ENCODE results near the gene ROBO3. TPM values are rescaled to one million over a fixed set of nuclear protein-coding genes. Genes with fewer than 3 reads are reported as not detected.

The ROBO3 gene
- total RNA-seq, 1 experiment from 2014 or later = 26.1 TPM

DNA sequence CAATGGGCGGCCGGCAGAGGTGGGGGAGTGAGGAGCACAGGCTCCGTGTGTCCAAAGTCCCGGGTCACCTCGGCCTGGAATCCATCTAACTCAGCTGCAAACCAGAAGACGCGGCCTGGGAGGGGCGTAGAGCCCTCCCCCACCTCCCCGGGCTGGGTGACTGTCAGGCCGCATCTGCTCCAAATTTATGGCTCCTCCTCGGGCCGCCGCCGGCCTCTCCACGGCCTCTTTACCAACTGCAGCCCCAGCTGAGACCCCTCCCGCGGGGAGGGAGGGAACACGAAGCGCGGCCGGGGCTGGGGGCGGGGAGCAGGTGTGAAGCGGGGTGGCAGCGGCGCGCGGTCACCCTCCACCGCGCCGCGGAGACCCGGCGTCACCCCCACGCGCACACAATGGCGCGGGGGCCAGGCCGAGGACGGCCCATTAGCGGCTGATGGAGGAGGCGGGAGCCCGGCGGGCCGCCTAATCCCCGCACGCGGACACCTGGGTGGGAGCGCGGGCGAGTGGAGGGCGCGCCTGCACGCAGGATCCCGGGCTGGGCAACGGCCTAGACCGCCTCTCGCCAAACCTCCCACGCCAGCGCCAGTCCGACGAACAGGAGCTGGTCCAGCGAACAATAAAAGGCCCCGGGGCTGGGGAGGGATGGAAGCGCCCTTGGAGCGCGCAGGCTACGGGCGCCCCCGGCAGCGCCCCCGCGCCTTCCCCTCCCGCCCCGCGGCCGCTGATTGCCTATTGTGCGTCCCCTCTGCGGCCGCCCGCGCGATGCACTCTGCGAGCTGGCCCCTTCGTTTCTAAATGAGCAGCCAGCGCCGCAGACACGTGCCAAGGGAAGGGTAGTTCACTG lies 25.9 kb upstream of the ROBO3 start:
- Histone ChIP-seq H3K4me3 (ENCODE audit: insufficient read depth, low read depth, low read length) (peak overlapping the region; percentile 31), H3K27me3 (ENCODE audit: control insufficient read depth, insufficient read depth, low read length) (peaks cover 78% of the 10 kb centered on the region), H3K36me3 (replicated peaks; ENCODE audit: control insufficient read depth, insufficient read depth, low read length) (no peaks in the 10 kb centered on the region)
- DNase-seq = peak; percentile 84

DNA sequence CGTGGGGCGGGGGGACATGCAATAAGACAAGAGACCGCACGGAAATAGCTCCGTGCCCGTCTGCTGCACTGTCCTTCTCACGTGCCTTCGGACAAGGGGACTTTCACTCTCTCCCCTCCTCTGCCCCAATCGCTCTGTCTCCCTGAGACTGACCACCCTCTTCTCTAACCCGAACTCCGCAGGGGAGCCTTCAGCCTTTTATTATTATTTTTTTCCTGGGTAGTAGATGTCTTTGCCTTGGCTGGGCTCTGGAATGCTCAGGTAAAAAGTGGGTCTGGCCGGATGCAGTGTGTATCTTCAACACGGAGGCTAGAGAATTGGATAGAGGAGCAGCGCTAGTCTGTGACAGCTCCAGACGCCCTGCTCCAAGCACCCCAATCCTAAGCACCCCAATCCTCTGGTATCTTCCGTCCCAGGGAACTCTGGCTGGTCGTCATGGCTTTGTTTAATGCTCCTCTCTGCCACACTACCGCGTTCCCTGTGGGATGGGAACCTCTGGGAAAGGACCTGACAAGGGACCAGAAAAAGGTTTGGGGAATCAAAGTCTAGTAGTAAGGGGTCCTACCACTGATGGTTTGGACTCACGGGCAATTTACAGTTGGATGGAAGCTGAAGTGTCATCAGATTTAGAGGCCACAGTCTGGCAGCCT lies 25.1 kb upstream of the ROBO3 start:
- no peak for DNase-seq
- H3K4me3 ChIP-seq (ENCODE audit: insufficient read depth, low read depth, low read length) = peak overlapping the region; percentile 31
- peaks cover 85% of the 10 kb centered on the region for H3K27me3 ChIP-seq (ENCODE audit: control insufficient read depth, insufficient read depth, low read length)
- H3K36me3 ChIP-seq (replicated peaks; ENCODE audit: control insufficient read depth, insufficient read depth, low read length) = no peaks in the 10 kb centered on the region

DNA sequence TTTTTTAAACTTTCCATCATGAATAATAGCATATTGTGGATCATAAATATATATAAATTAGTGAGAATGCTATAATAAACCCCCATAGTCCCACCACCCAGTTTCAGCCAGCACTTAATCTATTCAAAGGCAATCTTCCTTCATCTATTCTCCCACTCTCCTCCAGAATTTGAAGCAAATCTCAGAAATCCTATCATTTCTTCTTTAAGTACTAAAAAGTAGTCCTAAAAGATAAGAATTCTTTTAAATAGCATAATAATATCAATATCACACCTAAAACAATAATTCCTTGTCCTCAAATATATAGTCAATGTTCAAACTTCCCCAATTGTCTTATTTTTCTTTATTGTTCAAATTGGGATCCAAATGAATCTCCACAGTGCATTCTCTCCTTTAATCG lies 24.6 kb upstream of the ROBO3 start:
- DNase-seq = no peak
- Histone ChIP-seq H3K27me3 (ENCODE audit: control insufficient read depth, insufficient read depth, low read length) (peaks cover 88% of the 10 kb centered on the region), H3K36me3 (replicated peaks; ENCODE audit: control insufficient read depth, insufficient read depth, low read length) (no peaks in the 10 kb centered on the region), H3K4me3 (ENCODE audit: insufficient read depth, low read depth, low read length) (no peak overlapping the region)

DNA sequence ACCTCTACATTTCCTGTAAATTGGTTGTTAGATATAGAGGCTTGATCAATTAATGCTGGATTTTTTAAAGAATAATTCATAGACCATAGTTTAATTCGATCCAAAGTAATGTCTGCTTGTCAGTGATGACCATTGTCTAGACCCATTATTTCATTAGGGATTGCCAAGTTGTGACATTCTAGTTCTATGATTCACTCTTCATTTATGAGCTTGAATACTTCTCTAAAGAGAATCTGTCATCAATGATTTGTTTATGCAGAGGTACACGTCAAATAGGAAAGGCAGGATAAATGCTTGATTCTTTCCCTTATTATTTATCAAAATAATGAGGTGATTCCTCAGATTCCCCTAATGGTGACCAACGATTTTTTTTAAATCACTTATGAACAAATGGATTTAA lies 24.0 kb upstream of the ROBO3 start:
- no peaks in the 10 kb centered on the region for H3K36me3 ChIP-seq (replicated peaks; ENCODE audit: control insufficient read depth, insufficient read depth, low read length)
- no peak for DNase-seq
- peaks cover 89% of the 10 kb centered on the region for H3K27me3 ChIP-seq (ENCODE audit: control insufficient read depth, insufficient read depth, low read length)
- H3K4me3 ChIP-seq (ENCODE audit: insufficient read depth, low read depth, low read length) = no peak overlapping the region

DNA sequence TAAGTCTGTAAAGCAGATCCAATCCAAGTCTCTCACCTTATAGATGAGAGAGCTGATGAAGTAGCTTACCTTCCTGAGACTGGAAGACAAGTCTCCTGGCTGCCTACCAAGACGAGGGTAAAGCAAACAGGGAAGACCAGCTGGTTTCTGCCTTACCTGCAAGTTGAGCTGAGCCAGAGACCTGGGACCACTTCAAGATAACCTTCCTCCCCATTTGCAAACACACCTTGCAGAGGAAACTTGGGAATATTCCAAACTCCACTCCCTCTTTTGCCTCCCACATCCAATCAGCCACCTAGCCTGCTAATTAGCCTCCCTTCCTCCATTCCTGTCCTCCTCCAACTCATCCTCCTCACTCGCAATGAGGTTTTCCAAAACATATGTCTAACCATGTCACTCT lies 23.4 kb upstream of the ROBO3 start:
- Histone ChIP-seq H3K27me3 (ENCODE audit: control insufficient read depth, insufficient read depth, low read length) (peaks cover 93% of the 10 kb centered on the region), H3K36me3 (replicated peaks; ENCODE audit: control insufficient read depth, insufficient read depth, low read length) (no peaks in the 10 kb centered on the region), H3K4me3 (ENCODE audit: insufficient read depth, low read depth, low read length) (no peak overlapping the region)
- DNase-seq = peak; percentile 26

DNA sequence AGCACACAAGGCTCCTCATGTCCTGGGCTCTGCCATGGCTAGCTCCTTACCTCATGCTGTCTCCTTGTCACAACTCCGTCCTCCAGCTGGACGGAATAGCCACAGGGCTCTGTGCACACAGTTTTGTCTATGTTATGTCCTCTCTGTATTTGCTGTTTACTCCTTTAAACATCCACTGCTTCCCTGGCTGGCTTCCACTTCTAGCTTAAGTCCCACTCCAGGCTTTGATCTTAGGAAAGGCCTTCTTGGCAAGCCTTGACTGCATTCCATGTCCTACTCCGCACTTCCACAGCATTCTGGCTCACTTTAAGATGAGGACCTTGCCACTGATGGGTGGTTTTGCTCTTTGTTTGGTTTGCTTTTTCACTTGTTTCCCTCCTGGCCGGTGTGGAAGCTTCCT lies 22.9 kb upstream of the ROBO3 start:
- peaks cover 98% of the 10 kb centered on the region for H3K27me3 ChIP-seq (ENCODE audit: control insufficient read depth, insufficient read depth, low read length)
- DNase-seq = no peak
- H3K36me3 ChIP-seq (replicated peaks; ENCODE audit: control insufficient read depth, insufficient read depth, low read length) = no peaks in the 10 kb centered on the region
- no peak overlapping the region for H3K4me3 ChIP-seq (ENCODE audit: insufficient read depth, low read depth, low read length)

DNA sequence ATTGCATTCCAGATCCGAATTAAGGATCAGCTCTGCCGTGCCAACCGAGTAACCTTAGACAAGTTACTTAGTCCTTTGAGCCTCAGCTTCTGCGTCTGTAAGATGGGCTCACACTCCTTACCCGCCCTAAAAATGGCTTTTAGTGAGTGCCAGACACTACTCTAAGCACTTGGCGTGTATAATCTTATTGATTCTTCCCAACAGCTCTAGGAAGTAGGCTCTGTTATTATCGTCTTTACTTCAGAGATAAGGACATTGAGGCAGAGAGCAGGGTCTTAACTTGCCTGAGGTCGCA lies 21.7 kb upstream of the ROBO3 start:
- Histone ChIP-seq H3K4me3 (ENCODE audit: insufficient read depth, low read depth, low read length) (no peak overlapping the region; the same call in 1 of the 2 replicates), H3K27me3 (ENCODE audit: control insufficient read depth, insufficient read depth, low read length) (peaks cover 100% of the 10 kb centered on the region)
- no peak for DNase-seq

DNA sequence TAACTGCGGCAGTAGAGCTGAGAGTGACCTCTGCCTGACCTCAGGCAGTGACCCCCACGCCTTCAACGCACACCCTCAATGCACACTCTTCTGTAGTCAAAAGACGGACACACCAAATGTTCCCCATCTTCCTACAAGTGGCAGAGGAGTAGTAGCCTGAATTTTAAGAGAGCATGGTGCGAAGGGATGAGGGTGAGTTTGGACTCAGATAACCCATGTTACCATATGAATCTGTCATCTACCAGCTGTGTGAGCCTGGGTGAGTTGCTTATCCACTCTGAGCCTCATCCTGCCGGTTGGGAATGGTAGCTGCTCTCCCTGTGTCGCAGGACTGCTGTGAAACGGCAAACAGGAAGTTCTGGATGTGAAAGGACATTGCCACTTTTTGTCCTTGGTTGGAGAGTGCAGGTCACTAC lies 20.6 kb upstream of the ROBO3 start:
- Histone ChIP-seq H3K4me3 (ENCODE audit: insufficient read depth, low read depth, low read length) (no peak overlapping the region), H3K36me3 (replicated peaks; ENCODE audit: control insufficient read depth, insufficient read depth, low read length) (no peaks in the 10 kb centered on the region), H3K27me3 (ENCODE audit: control insufficient read depth, insufficient read depth, low read length) (peaks cover 100% of the 10 kb centered on the region)
- peak; percentile 34 for DNase-seq

More for the DNA sequence above, 21.7 kb upstream of the ROBO3 start:
- H3K36me3 ChIP-seq (replicated peaks; ENCODE audit: control insufficient read depth, insufficient read depth, low read length) = no peaks in the 10 kb centered on the region

DNA sequence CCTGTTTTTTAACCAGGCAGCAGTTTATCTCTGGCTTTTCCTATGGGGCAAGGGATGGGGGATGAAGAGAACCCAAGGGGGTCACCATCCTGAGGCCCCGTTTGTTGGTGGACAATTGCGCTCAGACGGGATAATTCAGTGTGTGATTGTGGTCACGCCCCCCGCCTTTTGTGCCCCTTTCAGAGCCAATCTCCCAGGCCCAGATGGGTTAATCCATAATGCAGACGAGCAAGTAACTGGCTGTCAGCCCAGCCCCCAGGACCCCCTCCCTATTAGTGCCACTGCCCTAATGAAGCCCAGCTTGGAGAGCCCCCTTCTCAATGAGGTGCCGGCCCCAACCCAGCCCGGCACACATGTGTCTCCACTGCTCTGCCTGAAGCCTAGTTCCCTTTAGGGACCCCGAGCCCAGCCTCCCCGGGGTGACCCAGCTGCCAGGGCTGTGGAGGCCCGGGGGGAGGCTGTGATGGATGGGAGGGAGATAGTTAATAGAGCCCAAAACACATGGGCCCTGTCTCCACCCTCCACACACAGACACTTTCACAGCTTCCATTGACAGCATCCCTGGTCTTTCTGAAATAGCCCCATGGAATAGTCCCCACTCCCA lies 19.1 kb upstream of the ROBO3 start:
- H3K36me3 ChIP-seq (replicated peaks; ENCODE audit: control insufficient read depth, insufficient read depth, low read length) = no peaks in the 10 kb centered on the region
- peaks cover 99% of the 10 kb centered on the region for H3K27me3 ChIP-seq (ENCODE audit: control insufficient read depth, insufficient read depth, low read length)
- no peak for DNase-seq
- H3K4me3 ChIP-seq (ENCODE audit: insufficient read depth, low read depth, low read length) = no peak overlapping the region

DNA sequence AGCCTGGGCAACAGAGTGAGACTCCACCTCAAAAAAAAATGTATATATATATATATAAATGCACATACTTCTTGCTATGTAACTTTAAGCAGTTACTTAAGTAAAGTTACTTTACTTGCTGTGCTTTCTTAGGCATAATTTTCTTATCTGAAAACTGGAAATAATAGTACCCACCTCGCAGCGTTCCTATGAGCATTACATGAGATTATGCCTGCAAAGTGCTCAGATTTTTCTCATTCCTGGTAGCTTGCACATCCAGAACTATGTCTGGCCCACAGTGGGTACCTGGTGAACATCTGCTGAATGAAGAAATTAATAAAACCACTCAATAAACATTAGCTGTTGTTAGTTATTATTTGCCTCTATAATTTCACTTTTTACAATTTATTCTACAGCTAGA lies 6.1 kb upstream of the ROBO3 start:
- peaks cover 69% of the 10 kb centered on the region for H3K27me3 ChIP-seq (ENCODE audit: control insufficient read depth, insufficient read depth, low read length)
- no peak overlapping the region for H3K4me3 ChIP-seq (ENCODE audit: insufficient read depth, low read depth, low read length)
- no peak for DNase-seq
- H3K36me3 ChIP-seq (replicated peaks; ENCODE audit: control insufficient read depth, insufficient read depth, low read length) = no peaks in the 10 kb centered on the region

DNA sequence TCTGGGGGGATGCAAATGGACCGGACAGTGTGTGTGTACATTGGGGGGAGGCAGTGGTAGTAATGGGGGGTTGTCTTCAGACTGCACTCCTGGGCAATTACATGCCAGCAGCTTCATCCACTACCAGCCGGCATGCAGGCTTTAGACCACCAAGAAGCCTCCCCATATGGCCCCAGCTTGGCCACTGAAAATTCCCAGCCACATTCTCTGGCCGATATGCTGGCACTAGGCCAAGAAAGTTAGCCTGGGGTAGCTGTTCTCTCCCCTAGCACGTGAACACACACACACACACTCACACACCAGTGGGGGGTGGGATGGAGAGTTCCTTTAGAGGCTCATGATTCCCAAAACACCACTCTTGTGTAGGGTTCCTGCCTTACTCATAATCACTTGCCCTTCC lies 3.6 kb upstream of the ROBO3 start:
- no peak overlapping the region for H3K4me3 ChIP-seq (ENCODE audit: insufficient read depth, low read depth, low read length)
- peaks cover 77% of the 10 kb centered on the region for H3K27me3 ChIP-seq (ENCODE audit: control insufficient read depth, insufficient read depth, low read length)
- no peak for DNase-seq
- H3K36me3 ChIP-seq (replicated peaks; ENCODE audit: control insufficient read depth, insufficient read depth, low read length) = no peaks in the 10 kb centered on the region

DNA sequence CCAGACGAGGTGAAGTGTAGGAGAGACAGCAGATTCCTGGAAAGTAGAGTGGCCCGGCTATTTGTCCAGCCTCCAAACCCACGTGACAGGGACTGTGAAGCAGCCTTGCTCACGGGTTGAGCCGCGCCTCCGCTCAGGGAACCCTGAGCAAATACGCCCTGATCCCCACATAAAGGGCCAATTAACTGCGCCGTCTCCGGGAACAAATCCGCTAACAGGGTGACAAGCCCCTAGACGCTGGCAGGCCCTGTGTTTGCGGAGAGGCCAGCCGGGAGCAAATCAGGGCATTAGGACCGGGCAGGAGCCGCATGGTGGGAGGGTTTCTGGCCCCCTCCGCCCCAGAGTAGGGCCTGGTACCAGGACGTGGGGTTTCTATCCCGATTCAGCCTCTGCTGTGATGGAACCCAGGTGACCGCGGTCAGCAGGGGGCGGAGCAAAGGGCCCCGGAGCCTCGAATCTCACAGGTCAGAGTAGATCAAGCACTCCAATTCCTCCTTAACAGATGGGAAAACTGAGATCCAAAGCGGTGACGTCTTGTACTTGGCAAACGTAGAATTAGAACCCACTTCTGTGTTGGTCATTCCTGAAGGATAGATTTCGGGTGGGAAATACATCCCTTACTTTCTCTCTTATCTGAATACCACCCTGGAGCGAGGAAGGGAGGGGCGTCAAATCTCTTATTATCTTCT lies 2.0 kb upstream of the ROBO3 start:
- DNase-seq = peak; percentile 77

DNA sequence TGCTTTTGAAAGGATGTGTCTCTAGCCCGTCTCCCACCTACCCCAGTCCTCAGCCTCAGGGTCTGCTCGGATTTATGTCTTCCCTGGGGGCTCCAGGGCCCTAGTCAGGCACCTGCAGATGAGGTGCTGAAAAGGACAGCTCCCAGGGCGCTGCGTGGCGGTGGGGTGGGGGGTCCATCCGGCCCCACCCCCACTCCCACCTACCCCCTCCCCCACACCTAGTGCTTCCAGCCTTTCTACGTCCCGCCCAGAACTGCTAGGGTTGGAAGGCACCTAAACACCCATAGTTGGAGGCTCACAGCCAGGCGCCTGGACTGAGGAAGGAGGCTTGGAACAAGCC lies 1.4 kb upstream of the ROBO3 start:
- peaks cover 94% of the 10 kb centered on the region for H3K27me3 ChIP-seq (ENCODE audit: control insufficient read depth, insufficient read depth, low read length)
- no peaks in the 10 kb centered on the region for H3K36me3 ChIP-seq (replicated peaks; ENCODE audit: control insufficient read depth, insufficient read depth, low read length)
- no peak overlapping the region for H3K4me3 ChIP-seq (ENCODE audit: insufficient read depth, low read depth, low read length)
- peak; percentile 88 for DNase-seq

More for the DNA sequence above, 2.0 kb upstream of the ROBO3 start:
- Histone ChIP-seq H3K27me3 (ENCODE audit: control insufficient read depth, insufficient read depth, low read length) (peaks cover 90% of the 10 kb centered on the region), H3K36me3 (replicated peaks; ENCODE audit: control insufficient read depth, insufficient read depth, low read length) (no peaks in the 10 kb centered on the region), H3K4me3 (ENCODE audit: insufficient read depth, low read depth, low read length) (no peak overlapping the region)

DNA sequence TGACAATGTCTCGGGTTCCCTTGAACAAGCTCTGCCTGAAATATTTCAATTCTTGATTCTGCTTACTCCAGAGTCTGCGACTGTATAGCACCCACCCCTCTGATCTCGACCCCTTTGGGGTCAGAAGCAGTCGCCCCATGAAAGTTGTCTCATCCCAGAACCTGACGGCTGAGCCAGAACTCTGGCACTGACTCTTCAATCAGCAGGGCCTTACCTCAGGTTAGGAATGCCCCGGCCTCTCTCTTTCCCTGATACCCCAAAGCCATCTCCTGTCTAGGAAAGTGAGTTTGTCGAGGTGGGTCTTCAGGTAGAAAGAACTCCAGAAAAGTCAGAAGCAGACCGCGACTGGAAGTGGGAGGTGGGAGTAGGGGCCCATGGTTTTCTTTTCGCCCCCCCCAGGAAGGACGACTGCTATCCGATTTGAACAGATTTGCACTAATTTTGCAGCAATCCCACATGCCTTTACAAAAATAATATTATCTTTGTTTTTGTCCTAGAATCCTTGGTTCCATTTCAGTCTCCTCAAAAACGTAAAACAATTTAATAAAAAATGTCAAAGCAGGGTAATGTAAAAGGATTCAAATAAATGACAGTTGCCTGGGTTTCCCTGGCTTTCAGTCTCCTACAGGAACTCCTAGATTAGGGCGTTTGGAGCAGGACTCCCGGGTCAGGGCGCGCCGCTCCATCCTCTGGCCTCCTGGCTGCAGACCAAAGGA lies 898 bp upstream of the ROBO3 start:
- peak; percentile 65 for DNase-seq
- Histone ChIP-seq H3K36me3 (replicated peaks; ENCODE audit: control insufficient read depth, insufficient read depth, low read length) (no peaks in the 10 kb centered on the region), H3K27me3 (ENCODE audit: control insufficient read depth, insufficient read depth, low read length) (peaks cover 97% of the 10 kb centered on the region), H3K4me3 (ENCODE audit: insufficient read depth, low read depth, low read length) (no peak overlapping the region)
